Measurements from ENCODE around the gene APOO. TPM values are rescaled to one million over a fixed set of nuclear protein-coding genes. Genes with fewer than 3 reads are reported as not detected.

Gene APOO
- total RNA-seq, 4 donors from 2014 or later: 2.0 to 21.9 (median 11.2) TPM

DNA sequence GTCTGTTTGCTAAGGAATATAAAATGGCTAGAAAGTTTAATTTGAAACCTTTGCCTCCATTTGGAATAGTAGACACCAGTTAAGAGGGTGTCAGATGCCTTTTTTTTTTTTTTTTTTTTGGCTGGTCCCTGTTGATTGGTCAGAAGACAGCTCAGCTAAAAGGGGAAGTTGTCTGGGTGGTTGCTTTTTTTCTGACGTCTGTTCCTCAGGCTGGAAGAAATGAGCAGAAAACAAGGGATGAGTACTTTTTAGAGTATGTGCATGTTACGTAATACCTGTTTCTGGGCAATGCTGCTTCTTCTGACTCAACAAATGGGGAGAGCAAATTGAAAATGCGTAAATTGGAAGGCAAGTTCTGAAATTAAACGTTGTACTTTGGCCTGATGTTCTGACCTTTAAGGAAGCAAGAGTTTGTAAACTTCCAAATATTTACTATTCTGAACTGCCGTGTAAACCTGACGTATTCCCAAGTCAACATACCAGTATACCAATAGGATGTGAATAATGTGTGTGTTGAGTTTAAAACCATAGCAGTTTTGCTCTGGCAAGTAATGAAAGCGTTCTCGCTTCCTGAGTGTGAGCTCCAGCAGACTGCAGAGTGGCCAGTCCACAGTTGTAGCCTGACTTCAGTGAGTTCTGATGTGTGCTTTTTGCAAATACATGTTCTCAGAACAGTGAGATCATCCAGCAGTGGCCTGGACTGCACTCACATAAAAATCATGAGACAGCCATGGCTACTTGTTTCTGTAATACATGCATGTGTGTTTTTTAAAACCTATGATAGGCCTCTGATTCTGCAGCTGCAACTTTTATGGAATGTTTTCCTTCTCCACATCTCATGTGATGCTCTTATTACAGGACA, 123.0 kb downstream of the APOO start:
- H3K9me3 ChIP-seq: no peaks in the 10 kb centered on the region
- H3K36me3 ChIP-seq: no peaks in the 10 kb centered on the region
- TF ChIP-seq, protein P1, sequence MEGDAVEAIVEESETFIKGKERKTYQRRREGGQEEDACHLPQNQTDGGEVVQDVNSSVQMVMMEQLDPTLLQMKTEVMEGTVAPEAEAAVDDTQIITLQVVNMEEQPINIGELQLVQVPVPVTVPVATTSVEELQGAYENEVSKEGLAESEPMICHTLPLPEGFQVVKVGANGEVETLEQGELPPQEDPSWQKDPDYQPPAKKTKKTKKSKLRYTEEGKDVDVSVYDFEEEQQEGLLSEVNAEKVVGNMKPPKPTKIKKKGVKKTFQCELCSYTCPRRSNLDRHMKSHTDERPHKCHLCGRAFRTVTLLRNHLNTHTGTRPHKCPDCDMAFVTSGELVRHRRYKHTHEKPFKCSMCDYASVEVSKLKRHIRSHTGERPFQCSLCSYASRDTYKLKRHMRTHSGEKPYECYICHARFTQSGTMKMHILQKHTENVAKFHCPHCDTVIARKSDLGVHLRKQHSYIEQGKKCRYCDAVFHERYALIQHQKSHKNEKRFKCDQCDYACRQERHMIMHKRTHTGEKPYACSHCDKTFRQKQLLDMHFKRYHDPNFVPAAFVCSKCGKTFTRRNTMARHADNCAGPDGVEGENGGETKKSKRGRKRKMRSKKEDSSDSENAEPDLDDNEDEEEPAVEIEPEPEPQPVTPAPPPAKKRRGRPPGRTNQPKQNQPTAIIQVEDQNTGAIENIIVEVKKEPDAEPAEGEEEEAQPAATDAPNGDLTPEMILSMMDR (IDR thresholded peaks at IDR 0.05): no peak
- TF ChIP-seq POLR2A (IDR thresholded peaks at IDR 0.05): peak in 1 of 2 donors; percentile 24
- peak in 1 of 2 donors; percentile 39 for DNase-seq
- peak overlapping the region; percentile 67 to 72 for H3K4me3 ChIP-seq
- intact Hi-C loops (cut with DNase I; ENCODE audit: low total_unique reads): loop anchor here (5.0 kb wide), 1 partner anchor 118 kb away; no protein-coding TSS in a partner anchor
- no peaks in the 10 kb centered on the region for H3K4me1 ChIP-seq
- H3K27ac ChIP-seq: peak overlapping the region; percentile 92 to 95
- no peaks in the 10 kb centered on the region for H3K27me3 ChIP-seq

DNA sequence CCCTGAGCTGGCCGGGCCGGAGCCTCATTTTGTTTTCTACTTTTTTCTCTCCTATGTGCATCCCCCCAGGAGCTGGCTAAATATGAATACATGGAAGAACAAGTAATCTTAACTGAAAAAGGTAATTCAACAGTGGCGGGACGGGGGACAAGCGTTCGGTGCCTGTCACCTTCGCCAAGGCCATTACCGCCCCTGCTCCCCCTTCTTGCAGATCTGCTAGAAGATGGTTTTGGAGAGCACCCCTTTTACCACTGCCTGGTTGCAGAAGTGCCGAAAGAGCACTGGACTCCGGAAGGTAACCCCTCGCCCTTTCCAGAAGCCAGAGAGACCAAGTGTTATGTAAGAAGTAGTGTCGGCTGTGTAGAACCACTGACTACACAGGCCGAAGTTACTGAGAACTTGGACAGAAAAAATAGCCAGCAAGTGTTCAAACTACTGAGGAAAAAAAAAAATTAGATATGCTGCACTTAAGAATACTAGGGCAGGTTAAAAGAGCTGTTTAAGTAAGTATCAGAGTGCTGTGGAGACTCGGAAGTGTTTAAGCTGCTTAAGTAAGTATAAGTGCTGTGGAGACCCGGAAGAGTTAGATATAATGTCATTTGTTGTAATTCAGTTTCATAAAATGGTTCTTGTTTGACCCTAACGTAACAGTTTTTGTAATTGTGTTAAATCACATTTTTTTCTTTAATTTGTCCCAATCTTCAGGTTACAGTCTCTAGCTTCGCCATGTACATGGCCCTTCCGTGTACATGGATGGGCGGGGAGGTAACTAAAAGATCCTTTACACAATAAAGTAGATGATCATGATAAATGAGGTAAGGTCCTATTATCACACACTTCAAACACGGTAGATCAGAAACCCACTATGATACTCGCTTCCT, 123.9 kb downstream of the APOO start:
- peak overlapping the region; percentile 92 to 95 for H3K27ac ChIP-seq
- no peaks in the 10 kb centered on the region for H3K27me3 ChIP-seq
- no peaks in the 10 kb centered on the region for H3K9me3 ChIP-seq
- H3K4me3 ChIP-seq: peak overlapping the region; percentile 67 to 72
- no peaks in the 10 kb centered on the region for H3K4me1 ChIP-seq
- no peak for DNase-seq
- TF ChIP-seq POLR2A (IDR thresholded peaks at IDR 0.05): no peak
- TF ChIP-seq, protein P1 (IDR thresholded peaks at IDR 0.05): no peak
- intact Hi-C loops (cut with DNase I; ENCODE audit: low total_unique reads): loop anchor here (5.0 kb wide), 1 partner anchor 118 kb away; no protein-coding TSS in a partner anchor
- H3K36me3 ChIP-seq: no peaks in the 10 kb centered on the region

Other genes with a start within 250 kb of the APOO start
- gene PRDX4, start 240.4 kb downstream of the APOO start, total RNA-seq: 100 to 1,000 TPM in 2 of 4 donors, 10 to 100 TPM in 2; 39.7 to 151 (median 97.2) TPM
- gene ACOT9, start 164.7 kb downstream of the APOO start, total RNA-seq: 10 to 100 TPM; 21.2 to 54.1 (median 44.4) TPM
- gene SAT1, start 124.8 kb downstream of the APOO start, total RNA-seq: 100 to 1,000 TPM; 116 to 358 (median 220) TPM
- under 1 TPM in 2 of 4 donors, not detected in 2; 0.14 to 0.29 TPM for gene CXorf58, start 68 bp upstream of the APOO start, total RNA-seq
- 10 to 100 TPM in 3 of 4 donors, 1 to 10 TPM in 1; 8.7 to 47.1 (median 17.7) TPM for gene KLHL15, start 119.2 kb upstream of the APOO start, total RNA-seq
- 100 to 1,000 TPM in 2 of 4 donors, 10 to 100 TPM in 2; 86.8 to 374 (median 152) TPM for gene EIF2S3, start 147.0 kb upstream of the APOO start, total RNA-seq
- gene ZFX, start 241.8 kb upstream of the APOO start, total RNA-seq: 100 to 1,000 TPM in 3 of 4 donors, 10 to 100 TPM in 1; 60.6 to 211 (median 111) TPM

Data from uterus (tissue), 4 donors.